Stimulated activated CD4-positive, alpha-beta T cell treated with anti-CD3 and anti-CD28 coated beads, Interleukin-4, amount 100 ng/mL, for 24 hours (primary cell): ENCODE results near the gene GPR15LG.

Experiments
- DNase-seq: peaks from one replicate; pipeline ENCODE4 v3.0.0-alpha.2; 2020

Gene GPR15LG

GRCh38 chr10:84194424-84195043 lies 20.9 kb downstream of the GPR15LG start, which contains the start of gene CDHR1:
Gene CDHR1 (plus strand): TSS chr10:84194537. CDS start chr10:84194761, 224 bp downstream.
- peak; percentile 15 for DNase-seq

GRCh38 chr10:84195044-84195830 lies 21.6 kb downstream of the GPR15LG start:
- no peak for DNase-seq

- DNase-seq, result no peak
These were observed 22.5 kb downstream of the GPR15LG start for GRCh38 chr10:84196083-84196482.

- no peak for DNase-seq
These were observed 23.3 kb downstream of the GPR15LG start for GRCh38 chr10:84196941-84197340.

- no peak for DNase-seq
These were observed 24.0 kb downstream of the GPR15LG start for GRCh38 chr10:84197643-84198042.

- DNase-seq, result no peak
These were observed 24.8 kb downstream of the GPR15LG start for GRCh38 chr10:84198206-84198915.

GRCh38 chr10:84200537-84201243 lies 27.1 kb downstream of the GPR15LG start:
- no peak for DNase-seq

GRCh38 chr10:84201244-84201606 lies 27.6 kb downstream of the GPR15LG start:
- DNase-seq, result no peak

GRCh38 chr10:84201682-84202081 lies 28.1 kb downstream of the GPR15LG start:
- DNase-seq, result no peak

- DNase-seq, result no peak
These were observed 28.7 kb downstream of the GPR15LG start for GRCh38 chr10:84202349-84202748.

- DNase-seq, result no peak
These were observed 30.5 kb downstream of the GPR15LG start for GRCh38 chr10:84204122-84204521.

- DNase-seq, result no peak
These were observed 31.0 kb downstream of the GPR15LG start for GRCh38 chr10:84204610-84205009.

GRCh38 chr10:84205049-84205852 lies 31.6 kb downstream of the GPR15LG start:
- DNase-seq, result peak; percentile 63

GRCh38 chr10:84205853-84206525 lies 32.4 kb downstream of the GPR15LG start:
- no peak for DNase-seq

- no peak for DNase-seq
These were observed 34.4 kb downstream of the GPR15LG start for GRCh38 chr10:84208023-84208422.

GRCh38 chr10:84211566-84211965 lies 38.0 kb downstream of the GPR15LG start:
- DNase-seq, result no peak

GRCh38 chr10:84212014-84212413 lies 38.4 kb downstream of the GPR15LG start:
- DNase-seq, result no peak

- no peak for DNase-seq
These were observed 39.5 kb downstream of the GPR15LG start for GRCh38 chr10:84213076-84213475.

- no peak for DNase-seq
These were observed 40.5 kb downstream of the GPR15LG start for GRCh38 chr10:84214046-84214572.

GRCh38 chr10:84214612-84215235 lies 41.1 kb downstream of the GPR15LG start:
- DNase-seq, result peak; percentile 18

- DNase-seq, result no peak
These were observed 43.2 kb downstream of the GPR15LG start for GRCh38 chr10:84216834-84217233.
